Endothelial cell (in vitro differentiated cells): Measurements from ENCODE around the gene ALS2CL. TPM values are rescaled to one million over a fixed set of nuclear protein-coding genes. Genes with fewer than 3 reads are reported as not detected.

Experiments used
- DNase-seq: peaks from one replicate; pipeline ENCODE4 v3.0.0; 2021; ENCODE audit warnings: low spot score
- H3K27ac Mint-ChIP-seq: one replicate; pipeline ENCODE4 v1.8.0; 2021; ENCODE audit warnings: mixed read lengths, inconsistent platforms; ENCODE audit not compliant: unreplicated experiment
- H3K27me3 Mint-ChIP-seq: one replicate; pipeline ENCODE4 v1.8.0; 2021; ENCODE audit warnings: mild to moderate bottlenecking, moderate library complexity, mixed read lengths, inconsistent platforms; ENCODE audit not compliant: unreplicated experiment
- H3K36me3 Mint-ChIP-seq: one replicate; pipeline ENCODE4 v1.8.0; 2021; ENCODE audit warnings: mild to moderate bottlenecking, low read depth, mixed read lengths, inconsistent platforms; ENCODE audit not compliant: unreplicated experiment
- H3K4me1 Mint-ChIP-seq: one replicate; pipeline ENCODE4 v1.8.0; 2021; ENCODE audit warnings: mild to moderate bottlenecking, mixed read lengths, inconsistent platforms; ENCODE audit not compliant: unreplicated experiment
- H3K4me3 Mint-ChIP-seq: one replicate; pipeline ENCODE4 v1.8.0; 2021; ENCODE audit warnings: mild to moderate bottlenecking, mixed read lengths, inconsistent platforms; ENCODE audit not compliant: unreplicated experiment
- H3K9me3 Mint-ChIP-seq: one replicate; pipeline ENCODE4 v1.8.0; 2021; ENCODE audit warnings: mixed read lengths, inconsistent platforms; ENCODE audit not compliant: unreplicated experiment
- total RNA-seq: library from RNA; stranded (reverse); fragmentation: NEBNext Ultra II Directional; extraction: Animal tissue kit (Norgen Biotek cat#: 25700); gene quantifications from one replicate; pipeline ENCODE4 v1.2.1, GENCODE V29; 2021; ENCODE audit not compliant: unreplicated experiment
- TF ChIP-seq, protein P1 (sequence below): fragments of 200-600 bp; sonication (generic); IDR thresholded peaks from one replicate; pipeline ENCODE4 v1.5.0; 2021; ENCODE audit warnings: antibody characterized with exemption; ENCODE audit not compliant: unreplicated experiment

Gene ALS2CL
- total RNA-seq, 1 donor from 2014 or later, result 5.6 TPM

DNA sequence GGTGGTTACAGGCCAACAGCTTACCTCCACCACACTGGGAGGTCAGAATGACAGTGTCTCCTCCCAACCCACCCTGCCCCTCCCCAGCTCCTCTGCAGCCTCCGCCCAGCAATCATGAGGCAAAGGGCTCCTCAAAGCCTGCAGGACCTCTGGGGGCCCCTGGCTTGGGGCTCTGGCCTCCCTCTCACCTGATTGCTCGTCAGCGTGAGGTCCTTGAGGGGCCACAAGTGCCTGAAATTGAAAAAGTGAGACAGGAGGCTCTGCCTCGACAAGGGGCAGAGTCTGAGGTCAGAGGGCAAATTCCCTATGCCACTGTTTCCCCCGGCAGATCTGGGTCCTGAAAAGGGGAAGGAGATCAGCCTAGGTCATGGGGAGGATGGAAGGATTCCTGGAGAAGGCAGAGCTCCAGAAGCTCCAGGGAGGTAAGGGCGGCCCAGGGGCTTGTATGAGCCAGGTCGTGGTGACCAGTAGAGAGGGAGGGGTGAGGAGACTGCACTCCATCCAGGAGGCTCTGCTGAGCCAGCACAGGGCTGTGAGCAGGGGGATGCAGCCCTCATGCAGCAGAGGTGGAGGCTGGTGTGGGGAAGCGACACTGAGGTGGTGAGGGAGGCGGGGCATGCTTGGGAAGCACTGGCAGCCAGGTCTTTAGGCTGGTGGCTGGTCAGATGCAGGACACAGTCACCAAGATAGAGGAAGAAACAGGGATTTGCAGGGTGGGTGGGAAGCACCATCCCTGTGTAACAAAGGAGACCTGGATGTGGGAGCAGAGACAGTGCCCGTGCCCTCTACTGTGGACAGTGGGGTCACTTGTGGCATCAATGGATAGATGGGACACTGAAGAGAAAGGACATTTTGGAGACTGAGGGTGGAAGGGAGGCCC lies 20.1 kb downstream of the ALS2CL start:
- peaks cover 7% of the 10 kb centered on the region for H3K27me3 Mint-ChIP-seq

DNA sequence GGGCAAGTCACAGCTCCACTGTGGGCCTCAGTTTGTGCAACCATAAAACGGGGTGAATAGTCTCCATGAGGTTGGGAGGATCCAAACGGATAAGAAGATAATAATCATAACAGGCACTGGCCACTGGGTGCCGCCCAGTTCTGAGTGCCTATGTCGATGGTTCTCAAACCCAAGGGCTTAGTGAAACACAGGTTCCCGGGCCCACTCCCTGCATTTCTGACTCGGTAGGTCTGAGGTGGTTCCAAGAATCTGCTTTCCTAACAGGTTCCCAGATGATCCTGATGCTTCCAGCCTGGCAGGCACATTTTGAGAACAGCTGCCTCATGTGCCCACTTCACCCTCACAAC lies 21.2 kb downstream of the ALS2CL start:
- no peak overlapping the region for H3K4me3 Mint-ChIP-seq
- no peaks in the 10 kb centered on the region for H3K9me3 Mint-ChIP-seq
- DNase-seq, result no peak
- H3K27ac Mint-ChIP-seq, result no peak overlapping the region
- peaks cover 5% of the 10 kb centered on the region for H3K27me3 Mint-ChIP-seq
- H3K4me1 Mint-ChIP-seq, result no peaks in the 10 kb centered on the region
- TF ChIP-seq, protein P1, sequence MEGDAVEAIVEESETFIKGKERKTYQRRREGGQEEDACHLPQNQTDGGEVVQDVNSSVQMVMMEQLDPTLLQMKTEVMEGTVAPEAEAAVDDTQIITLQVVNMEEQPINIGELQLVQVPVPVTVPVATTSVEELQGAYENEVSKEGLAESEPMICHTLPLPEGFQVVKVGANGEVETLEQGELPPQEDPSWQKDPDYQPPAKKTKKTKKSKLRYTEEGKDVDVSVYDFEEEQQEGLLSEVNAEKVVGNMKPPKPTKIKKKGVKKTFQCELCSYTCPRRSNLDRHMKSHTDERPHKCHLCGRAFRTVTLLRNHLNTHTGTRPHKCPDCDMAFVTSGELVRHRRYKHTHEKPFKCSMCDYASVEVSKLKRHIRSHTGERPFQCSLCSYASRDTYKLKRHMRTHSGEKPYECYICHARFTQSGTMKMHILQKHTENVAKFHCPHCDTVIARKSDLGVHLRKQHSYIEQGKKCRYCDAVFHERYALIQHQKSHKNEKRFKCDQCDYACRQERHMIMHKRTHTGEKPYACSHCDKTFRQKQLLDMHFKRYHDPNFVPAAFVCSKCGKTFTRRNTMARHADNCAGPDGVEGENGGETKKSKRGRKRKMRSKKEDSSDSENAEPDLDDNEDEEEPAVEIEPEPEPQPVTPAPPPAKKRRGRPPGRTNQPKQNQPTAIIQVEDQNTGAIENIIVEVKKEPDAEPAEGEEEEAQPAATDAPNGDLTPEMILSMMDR, result no peak
- H3K36me3 Mint-ChIP-seq, result peaks cover 4% of the 10 kb centered on the region

More for the DNA sequence above, 20.1 kb downstream of the ALS2CL start:
- no peak for DNase-seq
- H3K4me1 Mint-ChIP-seq, result no peaks in the 10 kb centered on the region
- no peak overlapping the region for H3K4me3 Mint-ChIP-seq
- peaks cover 4% of the 10 kb centered on the region for H3K36me3 Mint-ChIP-seq
- H3K27ac Mint-ChIP-seq, result peak overlapping the region; percentile 36
- TF ChIP-seq, protein P1, result no peak
- H3K9me3 Mint-ChIP-seq, result no peaks in the 10 kb centered on the region

DNA sequence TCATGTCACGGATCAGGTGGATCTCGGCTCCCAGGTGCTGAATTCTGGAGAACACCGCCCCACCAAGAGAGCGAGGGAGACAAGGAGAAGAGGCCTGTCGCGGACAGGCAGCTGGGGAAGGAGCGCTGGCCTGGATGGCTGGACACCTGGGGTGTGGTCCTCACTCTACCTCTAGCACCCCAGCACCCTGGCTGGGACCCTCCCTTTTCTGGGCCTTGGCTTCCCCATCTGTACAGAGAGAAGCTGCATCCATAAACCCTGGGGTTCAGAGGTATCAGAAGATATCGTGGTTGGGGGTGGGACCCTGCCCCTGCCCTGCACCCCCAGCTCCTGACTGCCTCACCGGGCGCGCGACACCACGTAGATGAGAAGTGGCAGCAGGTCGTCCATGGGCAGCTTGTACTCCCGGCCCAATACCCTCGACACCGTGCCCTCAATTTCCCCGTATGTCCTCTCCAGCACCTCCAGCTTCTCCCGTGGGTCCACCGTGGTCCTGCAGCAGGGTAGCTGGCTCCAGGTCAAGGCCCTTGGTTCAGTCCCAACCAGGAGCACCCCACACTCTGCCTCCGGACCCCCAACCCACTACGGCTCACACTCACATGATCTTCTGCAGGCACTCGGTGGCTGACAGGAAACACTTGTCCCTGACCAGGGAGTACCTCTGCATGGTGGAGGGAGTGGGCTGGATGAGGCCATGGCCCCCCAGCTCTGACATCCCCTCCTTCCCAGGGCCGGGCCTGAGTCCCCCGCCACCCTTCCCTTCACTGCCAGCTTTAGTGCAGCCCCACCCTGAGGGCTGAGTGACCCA lies 21.7 kb downstream of the ALS2CL start:
- TF ChIP-seq, protein P1, result no peak
- no peak for DNase-seq
- no peaks in the 10 kb centered on the region for H3K9me3 Mint-ChIP-seq
- H3K36me3 Mint-ChIP-seq, result peaks cover 4% of the 10 kb centered on the region
- no peak overlapping the region for H3K4me3 Mint-ChIP-seq
- no peak overlapping the region for H3K27ac Mint-ChIP-seq
- no peaks in the 10 kb centered on the region for H3K4me1 Mint-ChIP-seq
- H3K27me3 Mint-ChIP-seq, result peaks cover 4% of the 10 kb centered on the region

DNA sequence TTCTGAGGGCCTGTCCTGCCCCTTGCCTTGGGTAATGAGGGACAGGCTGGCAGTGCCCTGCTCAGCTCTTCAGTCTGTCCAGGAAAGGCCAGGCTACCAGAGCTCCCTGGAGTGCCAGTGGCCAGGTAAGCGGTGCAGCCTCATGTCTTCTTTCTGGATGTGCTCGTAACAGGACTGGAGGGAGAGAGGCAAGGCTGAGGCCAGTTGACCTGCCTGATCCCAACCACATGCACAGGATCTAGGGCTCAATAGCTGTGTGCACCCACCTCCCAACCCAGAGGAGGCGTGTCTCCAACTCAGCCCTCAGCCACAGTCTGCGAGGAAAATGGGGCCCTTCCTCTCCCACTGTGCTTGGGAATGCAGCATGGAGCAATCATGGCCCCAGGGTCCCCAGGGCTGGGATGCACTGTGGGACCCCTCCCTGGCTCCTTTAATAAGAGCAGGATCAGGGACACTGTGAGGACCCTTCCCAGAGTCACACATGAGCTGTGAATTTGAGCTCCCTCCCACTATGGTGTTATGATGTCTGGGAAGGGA lies 22.5 kb downstream of the ALS2CL start:
- Mint-ChIP-seq H3K9me3 (no peaks in the 10 kb centered on the region), H3K36me3 (peaks cover 4% of the 10 kb centered on the region), H3K4me3 (no peak overlapping the region), H3K4me1 (no peaks in the 10 kb centered on the region), H3K27ac (no peak overlapping the region), H3K27me3 (peaks cover 7% of the 10 kb centered on the region)
- DNase-seq, result no peak
- TF ChIP-seq, protein P1, result no peak
